GF-D8 (cell line): ENCODE data around the gene PDIA5.

ENCODE experiments used
- DNase-seq: peaks from one replicate; lab custom pipeline; 2025; lab: John Stamatoyannopoulos, UW

The PDIA5 gene

DNA sequence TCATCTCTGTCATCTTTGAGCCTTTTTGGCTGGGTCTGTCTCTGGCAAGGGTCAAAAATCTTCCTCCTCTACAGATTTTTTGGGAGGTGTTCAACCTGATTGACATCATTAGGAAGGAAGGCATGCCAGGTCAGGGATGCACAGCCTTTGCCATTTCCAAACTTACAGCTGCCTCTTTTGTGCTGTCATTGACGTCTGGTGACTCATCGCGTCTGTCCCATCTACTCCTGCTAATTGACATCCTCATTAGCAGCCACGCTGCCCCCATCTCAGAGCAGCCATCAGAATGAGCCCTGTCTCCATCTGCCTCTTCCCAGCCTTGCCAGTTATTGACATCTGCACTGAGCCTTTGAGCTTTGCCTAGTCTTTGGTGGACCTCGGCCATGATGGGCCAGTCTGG, 53.0 kb downstream of the PDIA5 start:
- no peak for DNase-seq

DNA sequence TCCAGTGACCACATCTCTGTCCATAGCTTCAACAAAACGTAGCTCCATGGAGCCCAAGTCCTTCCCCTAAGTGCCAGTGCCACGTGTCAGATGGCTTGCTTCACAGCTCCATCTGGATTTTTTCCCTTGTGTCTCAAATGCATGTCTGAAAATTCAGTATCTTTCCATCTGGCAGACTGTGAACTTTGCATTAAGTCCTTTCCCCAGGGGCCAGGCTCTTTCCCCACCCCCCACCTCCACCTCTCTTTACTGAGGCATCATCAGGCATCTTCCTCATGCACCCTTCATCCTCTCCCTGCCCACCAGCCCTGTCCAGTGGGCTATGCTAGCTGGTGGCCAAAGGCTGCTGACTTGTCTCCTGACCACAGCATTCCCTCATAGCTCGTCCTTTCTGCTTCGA, 53.7 kb downstream of the PDIA5 start:
- DNase-seq: no peak

DNA sequence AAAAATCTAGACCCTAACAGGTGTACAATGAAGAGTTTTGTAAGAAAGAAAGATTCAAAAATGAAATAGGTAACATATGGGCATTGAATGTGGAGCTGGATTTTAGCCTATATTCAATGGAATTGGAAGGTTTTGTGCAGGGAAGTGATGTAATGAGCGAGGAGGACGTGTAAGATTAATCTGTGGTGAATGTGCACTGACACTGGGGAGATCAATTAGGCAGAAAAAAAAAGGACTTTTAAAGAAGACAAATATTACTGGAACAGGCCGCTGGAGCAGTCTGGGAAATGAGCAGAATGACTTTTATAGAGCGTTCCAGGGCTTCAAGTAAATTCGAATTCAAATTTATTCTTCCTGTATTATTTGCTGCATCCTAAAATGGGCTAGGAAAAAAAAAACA, 55.2 kb downstream of the PDIA5 start:
- DNase-seq: no peak

DNA sequence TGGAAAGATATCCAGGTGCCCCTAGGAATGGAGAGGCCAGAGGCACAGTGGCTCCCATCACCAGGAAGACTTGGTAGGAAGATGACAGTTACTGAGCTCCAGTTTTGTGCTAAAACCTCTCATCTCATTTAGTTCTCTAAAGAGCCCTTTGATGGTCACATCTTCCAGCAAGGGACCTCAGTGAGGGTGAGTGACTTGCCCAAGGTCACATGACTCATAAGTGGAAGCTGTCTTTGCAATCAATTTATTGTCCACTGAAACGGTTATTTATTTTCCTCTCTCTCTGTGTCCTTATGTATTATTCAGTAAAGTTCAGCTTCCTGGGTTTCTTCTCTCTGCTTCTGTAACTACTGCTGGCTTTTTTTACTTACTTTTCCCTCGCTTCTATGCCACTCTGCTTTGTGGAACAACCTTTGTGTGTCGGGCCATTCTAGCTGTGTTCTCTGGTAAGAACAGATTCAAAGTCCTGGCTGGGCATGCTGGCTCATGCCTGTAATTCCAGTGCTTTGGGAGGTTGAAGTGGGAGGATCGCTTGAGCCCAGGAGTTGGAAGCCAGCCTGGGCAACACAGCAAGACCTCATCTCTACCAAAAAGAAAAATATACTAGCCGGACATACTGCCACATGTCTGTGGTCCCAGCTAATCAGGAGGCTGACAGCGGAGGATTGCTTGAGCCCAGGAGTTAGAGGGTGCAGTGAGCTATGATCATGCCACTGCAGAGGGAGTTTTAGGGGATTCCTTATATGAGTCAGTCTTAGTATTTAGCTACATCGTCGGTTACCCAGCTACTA, 55.9 kb downstream of the PDIA5 start:
- DNase-seq: no peak

DNA sequence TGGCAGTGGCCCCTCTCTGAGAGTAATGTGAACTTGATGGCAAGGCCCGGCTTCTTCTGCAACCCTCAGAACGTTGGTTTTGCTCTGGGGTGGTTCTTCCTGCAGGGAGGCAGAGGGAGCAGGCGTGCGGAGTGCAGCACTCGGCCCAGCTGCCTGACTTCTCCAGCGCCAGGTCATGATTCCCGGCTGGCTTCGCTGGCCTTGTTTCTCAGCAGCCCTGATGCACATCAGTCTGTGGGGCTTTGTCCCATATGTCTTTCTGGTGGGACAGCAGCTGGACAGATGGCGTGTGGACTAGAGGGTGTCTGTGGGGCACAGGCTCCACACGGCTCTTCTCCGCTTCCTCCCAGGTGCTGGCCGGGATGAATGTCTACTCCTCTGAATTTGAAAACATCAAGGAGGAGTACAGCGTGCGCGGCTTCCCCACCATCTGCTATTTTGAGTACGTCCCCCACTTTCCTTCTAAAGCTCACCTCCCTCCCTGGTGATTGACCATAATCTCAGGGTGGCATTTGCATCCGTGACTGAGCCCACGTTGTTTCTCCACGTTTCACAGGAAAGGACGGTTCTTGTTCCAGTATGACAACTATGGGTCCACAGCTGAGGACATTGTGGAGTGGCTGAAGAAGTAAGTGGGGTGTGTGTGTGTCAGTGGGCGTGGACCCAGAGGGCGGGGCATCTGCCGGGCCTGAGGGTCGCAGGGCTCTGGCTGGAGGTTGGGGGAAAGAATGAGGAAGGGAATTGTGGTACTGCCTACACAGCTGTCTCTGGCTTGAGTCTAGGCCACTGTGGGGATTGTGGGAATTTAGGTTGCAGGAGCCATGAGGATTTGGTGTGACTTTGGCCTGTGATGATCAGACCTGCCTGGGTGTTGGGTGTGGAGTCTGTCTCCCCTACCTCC, 57.1 kb downstream of the PDIA5 start:
- DNase-seq: no peak

DNA sequence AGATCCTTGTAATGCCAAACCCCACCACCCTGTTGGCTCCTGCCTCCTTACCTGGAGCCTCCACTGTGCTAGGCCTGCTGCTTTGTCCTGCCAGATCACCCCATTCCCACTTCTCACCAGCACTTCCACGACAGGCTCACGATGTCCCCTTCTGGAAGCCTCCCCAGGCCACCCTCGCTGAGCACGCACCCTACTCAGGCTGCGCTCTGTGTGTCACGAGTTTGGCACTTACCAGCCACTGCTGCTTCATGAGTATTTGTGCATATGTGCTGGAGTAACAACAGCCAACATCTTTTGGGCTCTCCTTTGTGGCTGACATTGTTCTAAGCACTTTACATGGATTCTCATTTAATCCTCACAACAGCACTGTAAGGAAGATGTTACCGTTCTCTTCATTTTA, 58.1 kb downstream of the PDIA5 start:
- DNase-seq: no peak

DNA sequence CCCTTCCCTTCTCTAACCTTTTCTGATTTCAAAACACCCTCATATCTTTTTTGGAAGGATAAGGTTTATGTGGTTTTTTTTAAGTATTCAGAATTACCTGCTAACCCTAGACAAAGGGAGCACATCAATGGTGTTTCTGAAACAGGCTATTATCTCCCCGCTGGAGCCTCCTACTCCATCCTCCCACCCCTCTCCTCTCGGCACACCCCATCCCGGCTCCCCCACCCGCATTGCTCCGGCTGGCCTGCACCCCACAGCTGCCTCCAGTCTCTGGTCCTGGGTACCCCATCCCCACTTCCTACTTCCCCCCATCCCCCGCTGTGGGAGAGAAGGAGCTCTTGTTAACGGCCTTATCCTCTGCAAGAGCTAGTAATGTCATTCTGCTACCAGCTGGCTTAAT, 59.2 kb downstream of the PDIA5 start:
- no peak for DNase-seq

DNA sequence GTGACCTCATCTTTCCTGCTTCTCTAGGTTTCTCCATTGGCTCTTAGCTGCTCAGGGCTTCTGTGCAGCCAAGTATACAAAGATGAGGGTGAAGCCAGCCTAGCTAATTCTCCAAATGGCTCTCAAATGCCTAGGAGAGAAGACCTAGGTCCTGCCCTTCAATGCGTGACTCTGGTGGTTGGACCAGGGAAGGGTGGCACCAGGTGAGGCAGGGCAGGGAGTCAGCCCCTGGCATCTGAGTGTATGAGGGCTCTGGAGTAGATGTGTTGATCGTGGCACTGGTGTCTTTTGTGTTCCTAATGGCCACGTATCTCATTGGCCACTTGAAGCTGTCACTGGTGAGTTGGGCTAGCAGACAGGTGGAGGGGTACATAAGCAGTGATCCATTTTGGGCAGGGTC, 59.8 kb downstream of the PDIA5 start:
- no peak for DNase-seq

DNA sequence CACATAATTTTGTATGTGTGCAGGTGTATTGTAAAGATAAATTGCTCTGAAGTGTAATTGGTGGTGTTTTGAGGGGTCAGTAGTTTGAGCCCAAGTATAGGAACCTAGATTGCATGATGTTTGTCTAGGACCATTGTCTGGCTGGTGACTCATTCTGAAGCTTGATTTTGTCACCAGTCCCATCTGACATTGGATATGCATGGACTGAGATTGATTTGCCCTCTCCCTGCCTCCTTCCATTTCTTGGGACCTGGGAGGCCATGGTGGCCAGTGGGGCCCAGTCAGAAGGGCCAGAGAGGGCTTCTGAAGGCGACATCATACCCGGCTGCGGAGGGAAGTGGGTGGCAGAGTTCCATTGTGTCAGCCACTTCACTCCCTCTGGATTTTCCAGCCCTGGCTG, 62.3 kb downstream of the PDIA5 start:
- no peak for DNase-seq

DNA sequence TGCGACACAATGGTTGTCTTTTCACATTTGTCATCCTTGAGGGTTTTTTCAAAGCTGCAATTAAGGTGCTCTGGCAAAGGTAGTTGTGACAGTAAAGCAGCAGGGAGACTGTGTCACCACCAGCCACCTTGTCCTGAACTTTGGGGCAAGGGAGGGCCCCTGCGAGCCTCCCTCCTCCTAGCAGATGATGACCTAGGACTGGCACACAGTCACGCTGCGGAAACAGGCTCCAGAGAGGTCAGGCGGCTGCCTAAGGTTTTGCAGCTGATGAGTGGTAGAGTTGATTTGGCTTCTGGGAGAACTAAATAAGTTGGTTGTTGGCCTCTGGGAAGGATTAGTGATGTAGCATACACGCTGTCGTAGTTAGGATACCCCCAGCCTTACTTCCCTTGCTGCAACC, 62.7 kb downstream of the PDIA5 start:
- no peak for DNase-seq

DNA sequence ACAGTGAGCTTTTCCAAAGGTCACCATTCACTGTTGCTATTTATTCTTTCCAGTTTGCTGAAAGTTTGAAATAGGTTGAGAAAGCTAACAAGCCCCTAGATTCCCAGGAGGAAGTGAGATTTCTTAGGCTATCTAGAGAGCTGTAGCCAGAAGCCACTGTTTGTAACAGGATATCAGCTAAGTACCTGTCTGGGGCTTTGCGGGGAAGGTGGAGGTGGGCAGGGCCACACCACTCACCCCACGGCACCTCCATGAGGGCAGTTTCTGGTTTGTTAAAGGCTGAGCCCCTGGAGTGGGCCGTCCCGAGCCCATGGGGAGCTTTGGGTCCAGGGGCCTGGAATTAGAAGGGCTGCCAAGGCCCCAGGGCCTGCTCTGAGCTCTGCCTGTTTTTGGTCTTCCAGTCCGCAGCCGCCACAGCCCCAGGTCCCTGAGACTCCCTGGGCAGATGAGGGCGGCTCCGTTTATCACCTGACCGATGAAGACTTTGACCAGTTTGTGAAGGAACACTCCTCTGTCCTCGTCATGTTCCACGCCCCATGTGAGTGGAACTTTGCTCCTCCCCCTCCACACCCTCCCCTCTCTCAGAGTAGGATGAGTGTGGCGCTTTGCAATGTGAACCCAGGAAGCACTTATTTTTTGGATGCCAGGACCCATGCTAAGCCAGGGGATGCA, 63.4 kb downstream of the PDIA5 start:
- no peak for DNase-seq

DNA sequence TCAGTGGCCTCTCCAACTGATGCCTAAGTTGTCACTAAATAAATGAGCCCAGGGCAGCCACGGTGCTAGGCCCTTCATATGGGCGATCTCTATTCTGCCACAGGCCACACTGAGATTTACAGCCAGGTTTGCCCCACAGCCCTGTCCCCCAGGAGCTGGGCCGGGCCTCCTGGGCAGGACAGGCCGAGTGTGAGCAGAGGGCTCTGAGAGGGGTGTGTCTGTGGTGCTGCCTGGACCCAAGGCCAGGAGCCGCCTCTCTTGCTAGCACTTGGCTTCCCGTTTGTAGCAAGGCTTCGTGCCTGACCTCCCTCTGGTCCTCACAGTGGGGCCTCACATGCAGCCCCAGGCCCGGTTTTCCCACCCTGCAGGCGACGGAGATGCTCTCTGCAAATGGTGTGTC, 67.8 kb downstream of the PDIA5 start:
- DNase-seq: no peak

DNA sequence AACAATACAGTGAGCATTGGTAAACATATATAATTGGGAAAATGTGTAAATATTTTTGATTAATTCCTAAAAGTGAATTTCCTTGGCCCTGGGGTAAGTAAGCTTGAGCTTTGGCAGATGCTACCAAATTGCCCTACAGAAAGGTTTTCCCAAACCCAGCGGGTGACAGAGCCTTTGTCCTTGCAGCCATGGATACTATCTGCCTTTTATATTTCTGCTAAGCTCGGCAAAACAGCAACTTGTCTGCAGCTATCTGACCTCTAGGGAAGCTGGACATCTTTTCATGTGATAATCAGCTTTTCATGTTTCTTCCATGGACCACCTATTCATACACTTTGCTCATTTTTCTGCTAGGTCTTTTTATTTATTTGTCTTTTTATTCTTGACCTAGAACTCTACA, 70.2 kb downstream of the PDIA5 start:
- no peak for DNase-seq

DNA sequence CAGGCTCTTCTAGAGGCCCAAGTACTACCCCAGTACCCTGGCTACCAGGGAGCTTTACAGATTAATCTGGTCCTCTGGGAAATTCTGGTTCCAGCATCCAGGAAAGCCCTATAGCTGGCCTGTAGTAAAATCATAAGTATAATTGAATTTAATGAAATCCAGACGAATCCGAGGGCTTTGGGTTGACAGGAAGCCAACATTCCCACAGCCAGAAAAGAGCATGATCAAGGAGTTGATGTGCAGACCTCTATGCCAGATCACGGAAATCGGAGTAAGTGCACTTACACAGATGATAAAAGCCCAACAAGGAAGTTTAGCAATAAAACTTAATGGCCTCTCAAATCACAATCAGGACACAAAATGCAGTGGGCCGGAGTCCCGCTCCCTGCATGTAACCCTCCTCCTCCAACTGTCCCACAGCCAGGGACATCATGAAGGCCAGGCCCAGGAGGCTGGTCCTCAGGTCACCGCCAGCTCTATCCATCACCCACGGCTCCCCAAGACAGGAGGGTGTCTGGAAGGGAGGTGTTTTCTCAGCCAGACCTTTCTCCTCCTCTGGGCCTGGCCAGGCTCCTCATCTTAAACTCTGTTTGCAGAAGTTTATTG, 72.1 kb downstream of the PDIA5 start:
- no peak for DNase-seq

DNA sequence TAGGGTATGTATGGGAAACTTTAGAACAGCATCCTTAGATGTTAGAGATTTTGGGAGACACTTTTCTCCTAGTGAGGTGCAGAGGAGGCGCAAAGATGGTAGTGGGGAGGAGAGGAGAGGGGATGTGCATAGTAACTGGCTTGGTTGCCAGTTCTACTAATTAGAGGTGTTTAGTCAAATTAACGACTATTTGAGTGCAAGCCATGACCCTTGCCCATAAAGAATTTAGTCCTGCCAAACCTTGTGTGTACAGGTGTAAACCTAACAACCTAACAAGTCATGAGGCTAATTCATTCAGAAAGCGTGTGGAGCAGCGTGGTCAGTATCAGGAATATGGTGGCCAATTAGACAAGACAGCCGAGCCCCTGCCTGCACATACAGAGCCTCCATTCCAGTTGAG, 72.7 kb downstream of the PDIA5 start:
- DNase-seq: no peak

DNA sequence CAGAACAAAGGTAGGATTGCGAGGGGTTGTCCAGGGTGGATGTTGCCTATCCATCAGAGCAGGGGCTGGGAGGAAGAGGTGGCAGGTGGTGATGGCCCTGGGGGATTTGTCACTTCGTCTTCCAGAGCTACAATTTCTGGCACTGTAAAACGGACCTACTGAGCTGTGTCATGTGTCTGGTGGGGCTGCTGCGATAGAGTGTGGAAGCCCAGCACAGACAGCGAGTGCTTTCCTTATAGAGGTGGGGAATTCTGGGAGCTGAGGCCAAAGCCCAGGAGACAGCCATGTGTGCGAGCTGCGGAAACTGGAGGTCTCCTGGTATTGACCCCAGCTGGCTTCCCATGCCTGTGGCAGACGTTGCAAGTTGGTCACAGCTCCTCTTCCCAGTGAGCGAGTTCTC, 73.7 kb downstream of the PDIA5 start:
- no peak for DNase-seq

DNA sequence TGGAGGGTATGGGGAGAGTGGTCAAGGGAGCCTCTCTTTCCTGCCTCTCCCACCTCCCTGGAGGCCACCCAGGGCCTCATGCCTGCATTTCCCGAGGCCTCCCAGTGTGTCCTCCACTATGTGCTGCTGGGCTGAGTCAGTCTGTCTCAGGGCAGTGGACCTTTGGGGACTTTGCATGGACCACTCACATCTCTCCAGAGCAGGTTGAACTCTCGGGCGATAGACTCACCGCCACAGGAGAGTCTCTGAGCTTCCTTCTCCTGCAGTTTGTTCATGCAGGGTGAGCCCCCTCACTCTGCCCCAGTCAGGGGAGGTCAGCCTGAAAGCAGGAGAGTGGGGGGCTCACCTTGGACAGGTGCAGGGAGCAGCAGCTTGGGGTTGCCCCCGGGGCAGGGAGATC, 74.5 kb downstream of the PDIA5 start:
- no peak for DNase-seq

DNA sequence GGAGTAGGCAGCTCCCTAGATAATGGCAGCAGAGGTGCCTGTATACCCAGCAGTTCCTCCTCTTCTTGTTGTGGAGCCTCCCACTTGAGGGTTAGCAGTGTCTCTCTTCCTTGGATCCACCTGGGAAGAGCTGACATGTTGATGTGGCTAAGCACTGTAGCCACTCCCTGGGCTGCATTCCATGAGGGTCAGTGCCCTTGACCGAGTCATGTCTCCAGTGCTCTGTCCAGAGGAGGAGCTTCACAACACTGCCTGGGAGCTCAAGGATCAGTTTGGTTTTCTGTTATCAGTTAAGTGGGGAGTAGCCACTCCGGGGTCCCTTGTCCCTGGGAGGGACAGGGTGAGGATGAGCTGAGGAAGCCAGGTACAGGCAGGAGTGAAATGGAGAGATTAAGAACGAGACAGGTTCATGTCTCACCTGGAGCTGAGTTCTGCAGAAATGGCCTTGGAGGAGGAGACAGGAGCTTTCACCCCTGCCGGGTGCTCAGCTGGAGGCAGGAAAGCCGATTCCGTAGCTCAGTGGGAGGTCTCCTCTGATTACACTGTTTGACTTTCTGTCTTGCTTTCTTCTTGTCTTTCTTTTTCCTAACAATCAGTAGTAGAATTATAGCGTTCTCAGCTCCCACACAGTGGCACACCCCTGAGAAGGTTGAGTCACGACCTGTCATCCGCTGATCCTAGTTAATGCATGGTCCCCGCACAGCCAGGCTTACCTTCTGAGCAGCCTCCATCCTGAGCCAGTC, 77.0 kb downstream of the PDIA5 start:
- DNase-seq: no peak

DNA sequence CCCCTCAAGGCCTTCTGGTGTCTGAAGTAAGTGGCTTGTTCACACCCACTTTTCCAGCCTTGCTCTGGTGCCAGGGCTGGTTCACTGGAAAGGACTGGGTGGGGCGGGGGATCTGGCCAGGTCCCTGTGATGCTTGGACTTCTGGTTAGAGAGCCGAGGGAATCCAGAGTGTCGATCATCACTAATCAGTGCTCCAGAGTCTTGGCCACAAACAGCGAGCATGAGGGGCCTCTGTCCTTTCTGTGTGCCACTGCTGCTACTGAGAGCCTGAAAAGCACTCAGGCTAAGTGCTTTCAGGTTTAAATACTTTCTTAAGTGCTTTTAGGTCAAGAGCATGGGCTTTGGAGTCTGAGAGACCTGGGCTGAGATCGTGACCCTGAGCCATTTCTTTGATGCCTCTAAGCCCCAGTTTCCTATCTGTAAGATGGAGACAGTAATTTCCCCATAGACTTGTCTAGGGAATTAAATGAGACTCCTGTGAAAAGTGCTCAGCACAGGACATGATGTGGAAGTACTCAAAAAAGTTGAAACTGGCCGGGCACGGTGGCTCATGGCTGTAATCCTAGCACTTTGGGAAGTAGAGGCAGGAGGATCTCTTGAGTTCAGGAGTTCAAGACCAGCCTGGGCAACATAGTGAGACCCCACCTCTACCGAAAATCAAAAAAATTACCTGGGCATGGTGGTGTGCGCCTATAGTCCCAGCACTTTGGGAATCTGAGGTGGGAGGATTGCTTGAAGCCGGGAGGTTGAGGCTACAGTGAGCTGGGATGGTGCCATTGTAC, 81.1 kb downstream of the PDIA5 start:
- DNase-seq: no peak

DNA sequence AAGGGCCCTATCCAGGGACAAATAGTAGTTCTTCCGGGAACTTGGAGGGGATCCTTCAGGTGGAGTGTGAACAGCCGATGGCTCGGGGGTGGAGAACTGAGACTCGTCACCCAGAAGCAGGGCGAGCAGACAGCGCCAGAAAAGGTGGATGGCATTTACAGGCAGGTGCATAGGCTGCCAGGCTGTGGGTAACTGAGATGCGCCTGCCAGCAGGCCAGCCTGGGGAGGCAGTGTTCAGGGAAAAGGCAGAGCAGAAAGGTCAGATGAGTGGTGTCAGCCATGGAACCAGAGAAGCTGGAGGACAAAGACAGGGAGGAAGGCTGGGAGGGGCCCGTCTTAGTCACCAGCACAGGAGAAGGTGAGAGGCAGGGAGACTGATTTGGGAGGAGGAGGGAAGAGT, 81.9 kb downstream of the PDIA5 start:
- no peak for DNase-seq

DNA sequence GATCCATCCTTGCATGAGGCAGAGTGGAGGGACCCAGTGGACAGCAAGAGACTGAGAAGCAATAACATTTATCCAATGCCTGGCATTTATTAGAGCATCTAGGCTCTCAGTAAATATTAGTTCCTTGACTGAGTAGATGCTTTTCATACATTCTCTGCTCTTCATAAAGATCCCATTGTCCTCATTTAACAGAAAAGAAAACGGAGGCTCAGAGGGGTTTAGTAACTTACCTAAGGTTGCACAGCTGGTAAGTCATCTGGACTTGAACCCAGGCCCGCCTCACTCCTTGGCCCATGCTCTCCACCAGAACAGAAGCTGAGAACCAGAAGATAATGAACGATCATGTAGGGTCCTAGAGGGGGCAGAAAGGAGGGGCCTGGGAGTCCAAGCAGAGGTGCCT, 82.7 kb downstream of the PDIA5 start:
- no peak for DNase-seq
